Brain microvascular endothelial cell (primary cell): ENCODE measurements around the gene DUSP8.
A peak's percentile ranks its signal among the peaks of the same experiment; 100 is the strongest.

Experiments used
- DNase-seq: peaks from one replicate; pipeline ENCODE4 v3.0.0-alpha.2; 2020
- H3K27ac ChIP-seq: fragments of 250-450 bp; sonication (Bioruptor Pico); 2 replicates; pipeline ENCODE4 v1.5.1; 2020; ENCODE audit warnings: mild to moderate bottlenecking, moderate library complexity
- H3K27me3 ChIP-seq: fragments of 250-450 bp; sonication (Bioruptor Pico); replicated peaks from 2 replicates; pipeline ENCODE4 v1.5.1; 2020; ENCODE audit warnings: mild to moderate bottlenecking
- H3K36me3 ChIP-seq: fragments of 250-450 bp; sonication (Bioruptor Pico); replicated peaks from 2 replicates; pipeline ENCODE4 v1.5.1; 2020; ENCODE audit warnings: mild to moderate bottlenecking
- H3K4me3 ChIP-seq: 2 replicates; pipeline ENCODE4 v1.5.1; 2011; ENCODE audit warnings: low read depth, mild to moderate bottlenecking, control low read depth, low read length, moderate library complexity
- in situ Hi-C: cut with HindIII; loops from 2 replicates; pipeline ENCODE4 v1.10.0; 2017; ENCODE audit warnings: low sequenced_read_pairs, low pct_ligation_motif_present
- TF ChIP-seq, protein P1 (sequence below): IDR thresholded peaks from 2 replicates; pipeline ENCODE4 v1.5.1; 2011; ENCODE audit warnings: low read depth, mild to moderate bottlenecking, moderate library complexity, low read length, control low read depth, inconsistent platforms; ENCODE audit errors: missing control alignments

DUSP8 gene

DNA sequence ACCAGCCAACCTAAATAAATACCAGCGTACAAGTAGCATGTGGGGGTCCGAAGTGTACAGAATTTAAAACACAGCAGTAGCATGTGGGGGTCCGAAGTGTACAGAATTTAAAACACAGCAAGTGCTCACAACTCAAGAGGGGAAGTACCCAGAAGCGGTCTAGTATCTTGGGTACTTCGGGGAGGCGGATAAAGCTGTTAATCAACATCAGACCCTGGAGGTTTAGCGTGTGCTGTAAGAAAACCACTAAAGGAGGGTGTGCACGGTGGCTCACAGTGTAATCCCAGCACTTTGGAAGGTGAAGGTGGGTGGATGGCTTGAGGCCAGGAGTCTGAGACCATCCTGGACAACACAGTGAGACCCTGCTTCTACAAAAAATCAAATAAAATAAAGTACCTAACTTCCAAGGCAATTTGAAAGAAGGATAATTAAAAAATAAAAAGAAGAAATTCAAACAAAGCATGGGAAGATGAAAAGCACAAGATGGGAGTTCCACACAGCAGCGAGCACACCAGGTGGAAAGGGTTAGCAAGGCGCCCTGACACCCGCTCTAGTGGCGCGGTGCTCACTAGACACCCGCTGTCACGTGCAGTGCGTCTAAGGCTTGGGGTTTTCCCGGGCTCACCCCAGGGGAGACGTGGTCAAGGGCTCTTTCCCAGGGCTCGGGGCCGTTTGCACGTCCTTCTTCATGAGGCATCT lies 50.5 kb downstream of the DUSP8 start:
- TF ChIP-seq, protein P1, sequence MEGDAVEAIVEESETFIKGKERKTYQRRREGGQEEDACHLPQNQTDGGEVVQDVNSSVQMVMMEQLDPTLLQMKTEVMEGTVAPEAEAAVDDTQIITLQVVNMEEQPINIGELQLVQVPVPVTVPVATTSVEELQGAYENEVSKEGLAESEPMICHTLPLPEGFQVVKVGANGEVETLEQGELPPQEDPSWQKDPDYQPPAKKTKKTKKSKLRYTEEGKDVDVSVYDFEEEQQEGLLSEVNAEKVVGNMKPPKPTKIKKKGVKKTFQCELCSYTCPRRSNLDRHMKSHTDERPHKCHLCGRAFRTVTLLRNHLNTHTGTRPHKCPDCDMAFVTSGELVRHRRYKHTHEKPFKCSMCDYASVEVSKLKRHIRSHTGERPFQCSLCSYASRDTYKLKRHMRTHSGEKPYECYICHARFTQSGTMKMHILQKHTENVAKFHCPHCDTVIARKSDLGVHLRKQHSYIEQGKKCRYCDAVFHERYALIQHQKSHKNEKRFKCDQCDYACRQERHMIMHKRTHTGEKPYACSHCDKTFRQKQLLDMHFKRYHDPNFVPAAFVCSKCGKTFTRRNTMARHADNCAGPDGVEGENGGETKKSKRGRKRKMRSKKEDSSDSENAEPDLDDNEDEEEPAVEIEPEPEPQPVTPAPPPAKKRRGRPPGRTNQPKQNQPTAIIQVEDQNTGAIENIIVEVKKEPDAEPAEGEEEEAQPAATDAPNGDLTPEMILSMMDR, result no peak
- Histone ChIP-seq H3K27ac (no peak overlapping the region), H3K36me3 (no peaks in the 10 kb centered on the region), H3K4me3 (no peak overlapping the region), H3K27me3 (no peaks in the 10 kb centered on the region)
- no peak for DNase-seq
- in situ Hi-C loops, result no loop called here

GRCh38 chr11:1520663-1521267 lies 51.3 kb downstream of the DUSP8 start:
- in situ Hi-C loops, result no loop called here
- H3K27me3 ChIP-seq, result no peaks in the 10 kb centered on the region
- no peak overlapping the region for H3K27ac ChIP-seq
- DNase-seq, result no peak
- H3K36me3 ChIP-seq, result no peaks in the 10 kb centered on the region
- TF ChIP-seq, protein P1, result peak; percentile 2
- no peak overlapping the region for H3K4me3 ChIP-seq

DNA sequence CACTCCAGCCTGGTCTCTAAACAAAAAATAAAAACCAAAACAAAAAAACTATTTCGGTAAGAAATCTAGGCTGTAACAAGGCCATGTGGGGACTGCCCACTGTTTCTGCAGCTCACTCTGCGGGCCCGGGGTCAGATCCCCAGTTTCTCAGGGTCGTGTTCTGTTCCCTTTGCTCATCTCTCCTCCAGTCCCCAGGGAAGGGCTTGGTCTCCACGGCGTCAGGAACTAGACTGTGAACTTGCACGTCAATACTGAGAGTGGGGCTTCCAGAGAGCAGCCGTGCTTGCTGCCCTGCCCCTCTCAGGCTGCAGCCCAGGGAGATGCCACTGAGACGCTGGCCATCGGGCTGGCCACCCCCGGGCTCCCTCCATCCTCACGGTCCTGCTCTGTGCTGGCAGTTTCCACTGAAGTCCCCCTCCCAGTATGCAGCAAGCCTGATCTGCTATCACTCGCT lies 51.8 kb downstream of the DUSP8 start:
- Histone ChIP-seq H3K27ac (no peak overlapping the region), H3K4me3 (no peak overlapping the region), H3K36me3 (no peaks in the 10 kb centered on the region), H3K27me3 (no peaks in the 10 kb centered on the region)
- TF ChIP-seq, protein P1, result no peak
- no peak for DNase-seq
- in situ Hi-C loops, result no loop called here

DNA sequence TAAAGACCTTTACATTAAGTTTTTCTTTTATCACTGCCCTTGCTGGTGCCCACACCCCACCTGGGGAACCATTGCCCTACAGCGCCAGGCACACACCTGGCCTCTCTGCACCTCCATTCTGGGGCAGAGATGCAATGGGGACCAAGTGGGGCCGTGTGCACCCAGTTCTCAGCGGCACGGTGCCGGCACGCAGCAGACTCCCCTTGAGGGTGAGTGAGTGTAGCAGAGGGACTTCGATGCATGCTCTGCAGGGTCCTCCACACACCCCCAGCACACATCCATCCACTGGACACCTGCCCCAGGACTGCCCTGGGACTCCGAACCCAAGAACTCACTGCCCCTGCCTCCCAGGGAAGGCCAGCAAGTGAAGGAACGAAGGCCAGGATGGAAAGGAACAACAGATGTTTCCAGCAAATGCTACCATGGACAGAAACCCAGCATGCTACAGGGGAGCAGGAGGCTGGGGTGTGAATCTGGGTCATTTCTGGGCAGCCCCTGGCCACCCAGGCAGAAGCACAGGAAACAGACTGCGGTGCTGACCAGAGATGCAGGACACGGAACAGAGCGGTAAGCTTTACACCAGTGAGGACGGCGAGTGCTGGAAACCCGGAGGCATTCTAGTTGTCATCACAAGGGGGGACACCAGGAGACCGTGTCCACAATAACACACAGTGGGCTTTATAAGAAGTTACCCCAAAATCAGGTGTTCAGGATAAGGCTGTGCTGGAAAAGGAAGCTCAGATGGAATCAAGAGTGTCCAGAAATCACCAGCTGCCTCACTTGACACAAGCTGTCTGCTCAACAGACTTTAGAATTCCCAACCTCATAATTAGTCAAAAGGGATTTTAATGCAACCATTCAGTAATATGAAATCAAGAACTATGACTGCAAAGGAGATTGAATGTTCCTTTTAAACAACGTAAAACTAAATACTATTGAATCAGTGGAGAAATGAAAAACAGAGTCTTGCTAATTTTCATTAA lies 52.8 kb downstream of the DUSP8 start:
- no peak overlapping the region for H3K27ac ChIP-seq
- in situ Hi-C loops, result no loop called here
- H3K36me3 ChIP-seq, result no peaks in the 10 kb centered on the region
- H3K4me3 ChIP-seq, result no peak overlapping the region
- DNase-seq, result no peak
- no peaks in the 10 kb centered on the region for H3K27me3 ChIP-seq
- TF ChIP-seq, protein P1, result no peak

- in situ Hi-C loops, result no loop called here
- no peaks in the 10 kb centered on the region for H3K36me3 ChIP-seq
- H3K27ac ChIP-seq, result no peak overlapping the region
- H3K4me3 ChIP-seq, result no peak overlapping the region
- DNase-seq, result no peak
- TF ChIP-seq, protein P1, result no peak
- no peaks in the 10 kb centered on the region for H3K27me3 ChIP-seq
Observed at GRCh38 chr11:1518301-1518700, 53.8 kb downstream of the DUSP8 start.
